HT1080 (cell line): Measurements from ENCODE around the gene ESRRA. TPM values are rescaled to one million over a fixed set of nuclear protein-coding genes. Genes with fewer than 3 reads are reported as not detected.

Experiments used
- DNase-seq: peaks from one replicate; pipeline ENCODE4 v3.0.0-alpha.2; 2015; ENCODE audit warnings: low read depth
- total RNA-seq: library from RNA; depleted of rRNA; stranded (reverse); fragments of >200 nt; shearing (Covaris generic); gene quantifications from 2 replicates; pipeline ENCODE4 v1.2.3, GENCODE V29; 2014

Gene ESRRA
- total RNA-seq, 1 experiment from 2014 or later, result 77.5 TPM

- DNase-seq, result no peak
Observed at GRCh38 chr11:64327375-64327774, 22.1 kb downstream of the ESRRA start.

DNA sequence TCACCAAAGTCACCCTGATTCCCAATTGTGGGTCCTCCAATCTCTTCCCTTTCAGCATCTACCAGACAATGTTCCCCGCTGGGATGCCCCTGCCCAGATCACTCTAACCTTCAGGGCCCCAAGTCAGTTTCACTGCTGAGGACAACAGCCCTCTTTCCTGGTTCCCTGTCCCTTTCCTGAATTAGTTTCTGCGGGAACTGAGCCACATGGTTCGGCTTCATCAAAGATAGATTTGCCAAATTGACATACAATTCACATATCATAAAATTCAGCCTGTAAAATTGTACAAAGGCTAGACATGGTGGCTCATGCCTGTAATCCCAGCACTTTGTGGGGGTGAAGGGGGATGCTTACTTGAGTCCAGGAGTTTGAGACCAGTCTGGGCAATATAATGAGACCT, 22.7 kb downstream of the ESRRA start:
- DNase-seq, result no peak

DNA sequence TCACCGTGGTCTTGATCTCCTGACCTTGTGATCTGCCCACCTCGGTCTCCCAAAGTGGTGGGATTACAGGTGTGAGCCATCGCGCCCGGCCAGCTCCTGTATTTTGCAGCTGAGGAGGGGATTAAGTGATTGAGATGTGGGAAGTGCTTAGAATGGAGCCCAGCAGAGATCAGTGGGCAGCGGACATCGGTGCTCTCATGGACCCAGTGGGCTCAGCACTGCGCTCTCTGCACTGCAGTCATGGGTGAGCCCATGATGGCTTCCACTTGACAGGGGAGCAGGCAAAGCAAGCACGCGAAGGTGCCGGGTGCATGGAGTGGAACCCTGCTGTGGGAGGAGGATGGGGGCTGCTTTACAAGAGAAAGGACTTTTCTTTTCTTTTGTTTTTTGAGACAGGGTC, 25.6 kb downstream of the ESRRA start:
- no peak for DNase-seq

- peak; percentile 90 for DNase-seq
Observed at GRCh38 chr11:64331569-64332371, 26.4 kb downstream of the ESRRA start.

GRCh38 chr11:64333556-64333955, 28.2 kb downstream of the ESRRA start:
- DNase-seq, result no peak

DNA sequence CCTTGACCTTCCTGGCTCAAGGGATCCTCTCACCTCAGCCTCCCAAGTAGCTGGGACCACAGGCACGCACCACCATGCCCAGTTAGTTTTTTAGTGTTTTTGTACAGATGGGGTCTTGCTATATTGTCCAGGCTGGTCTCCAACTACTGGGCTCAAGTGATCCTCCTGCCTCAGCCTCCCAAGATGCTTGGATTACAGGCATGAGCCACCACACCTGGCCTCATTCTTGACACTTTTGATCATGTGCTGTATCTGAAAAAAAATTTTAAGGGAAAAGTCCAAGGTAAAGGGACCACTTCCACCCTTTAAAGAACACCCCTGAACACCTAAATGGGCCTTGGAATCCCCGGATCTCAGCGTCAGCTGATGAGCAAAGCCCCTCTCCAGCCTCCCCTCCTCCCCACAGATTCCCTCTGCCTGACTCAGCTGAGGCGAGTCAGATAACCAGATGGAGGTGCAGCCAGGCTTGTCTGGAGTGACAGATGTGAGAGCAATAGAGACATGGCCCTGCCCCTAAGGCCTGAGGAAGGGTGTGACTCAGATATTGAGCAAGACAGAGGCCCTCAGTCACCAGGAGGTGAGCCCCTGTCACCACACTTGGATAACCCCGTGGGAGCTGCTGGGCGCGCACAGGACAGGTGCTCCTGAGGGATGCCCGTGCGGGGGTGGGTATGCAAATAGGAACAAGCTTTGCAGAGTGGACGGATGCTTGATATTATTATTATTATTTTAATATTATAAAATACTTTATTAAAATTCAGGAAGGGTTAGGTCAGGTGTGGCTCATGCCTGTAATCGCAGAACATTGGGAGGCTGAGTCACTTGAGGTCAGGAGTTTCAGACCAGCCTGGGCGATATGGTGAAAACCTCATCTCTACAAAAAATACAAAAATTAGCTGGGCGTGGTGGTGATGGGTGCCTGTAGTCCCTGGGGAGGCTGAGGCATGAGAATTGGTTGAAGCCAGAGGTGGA, 29.7 kb downstream of the ESRRA start:
- DNase-seq, result peak; percentile 98

GRCh38 chr11:64337538-64338249, 32.4 kb downstream of the ESRRA start:
- no peak for DNase-seq

- DNase-seq, result no peak
Observed at GRCh38 chr11:64338716-64339115, 33.4 kb downstream of the ESRRA start.

DNA sequence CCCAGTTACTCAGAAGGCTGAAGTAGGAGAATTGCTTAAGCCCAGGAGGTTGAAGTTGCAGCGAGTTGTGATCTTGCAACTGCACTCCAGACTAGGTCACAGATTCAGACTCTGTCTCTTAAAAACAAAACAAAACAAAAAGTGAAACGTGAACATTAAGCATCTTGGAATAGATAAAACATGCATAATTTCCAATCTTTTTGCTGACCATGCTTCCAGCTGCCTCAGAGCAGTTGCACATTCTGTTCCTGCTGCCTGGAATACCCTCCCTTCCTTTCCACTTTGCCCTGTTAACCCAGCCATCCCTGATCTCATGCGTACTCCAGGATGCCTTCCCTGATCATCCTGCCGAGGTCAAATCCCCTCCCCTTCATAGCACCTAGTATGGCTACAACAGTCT, 34.0 kb downstream of the ESRRA start:
- no peak for DNase-seq

- no peak for DNase-seq
Observed at GRCh38 chr11:64339754-64340408, 34.6 kb downstream of the ESRRA start, which contains the start of gene CCDC88B. Gene CCDC88B, plus strand, starts transcription at chr11:64340204. Its CDS starts 63 bp downstream, at chr11:64340267.

GRCh38 chr11:64340671-64341335, 35.5 kb downstream of the ESRRA start:
- DNase-seq, result no peak

DNA sequence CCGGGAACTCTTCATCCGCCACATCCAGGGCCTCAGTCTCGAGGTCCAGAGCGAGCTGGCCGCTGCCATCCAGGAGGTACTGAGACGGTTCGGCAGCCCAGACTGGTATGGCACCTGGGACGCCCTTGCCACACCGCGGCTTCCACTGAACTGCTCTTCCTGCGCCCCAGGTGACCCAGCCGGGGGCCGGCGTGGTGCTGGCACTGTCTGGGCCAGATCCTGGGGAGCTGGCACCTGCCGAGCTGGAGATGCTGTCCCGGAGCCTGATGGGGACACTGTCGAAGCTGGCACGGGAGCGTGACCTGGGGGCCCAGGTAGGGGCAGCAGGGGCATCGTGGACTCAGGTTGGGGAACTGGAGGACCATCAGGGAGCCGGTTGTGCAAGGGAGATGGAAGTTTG, 36.1 kb downstream of the ESRRA start:
- no peak for DNase-seq

DNA sequence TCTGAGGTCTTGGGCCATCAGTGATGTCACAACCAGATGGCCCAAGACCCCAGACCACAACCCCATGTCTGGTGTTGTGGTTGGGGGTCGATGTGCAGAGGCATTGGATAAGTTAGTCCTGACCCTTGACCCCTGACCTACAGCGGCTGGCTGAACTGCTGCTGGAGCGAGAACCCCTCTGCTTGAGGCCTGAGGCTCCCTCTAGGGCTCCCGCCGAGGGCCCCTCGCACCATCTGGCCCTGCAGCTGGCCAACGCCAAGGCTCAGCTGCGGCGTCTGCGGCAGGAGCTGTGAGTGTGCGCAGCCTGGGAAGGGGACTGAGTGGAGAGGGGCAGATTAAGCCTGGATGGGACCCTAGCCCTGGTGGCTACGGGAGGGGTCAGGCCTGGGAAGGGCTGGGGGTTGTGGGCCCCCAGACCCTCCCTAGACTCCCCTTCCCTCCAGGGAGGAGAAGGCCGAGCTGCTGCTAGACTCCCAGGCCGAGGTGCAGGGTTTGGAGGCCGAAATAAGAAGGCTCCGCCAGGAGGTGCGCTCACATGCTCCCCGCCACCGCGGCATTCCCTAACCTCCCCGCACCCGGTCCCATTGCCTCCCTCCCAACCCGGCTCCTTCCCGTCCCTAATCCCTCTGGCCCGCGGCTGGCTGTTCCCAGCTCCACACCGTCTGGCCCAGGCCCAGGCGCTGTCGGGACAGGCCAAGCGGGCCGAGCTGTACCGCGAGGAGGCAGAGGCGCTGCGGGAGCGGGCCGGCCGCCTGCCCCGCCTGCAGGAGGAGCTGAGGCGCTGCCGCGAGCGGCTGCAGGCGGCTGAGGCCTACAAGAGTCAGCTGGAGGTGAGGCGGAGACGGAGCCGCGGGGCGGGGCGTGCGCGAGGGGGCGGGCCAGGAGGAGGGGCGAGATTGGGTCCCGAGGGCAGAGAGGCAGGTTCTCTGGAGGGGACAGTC, 36.8 kb downstream of the ESRRA start:
- peak; percentile 72 for DNase-seq

- no peak for DNase-seq
Observed at GRCh38 chr11:64342869-64343745, 37.8 kb downstream of the ESRRA start.

- DNase-seq, result peak; percentile 27
Observed at GRCh38 chr11:64343767-64344559, 38.6 kb downstream of the ESRRA start.

DNA sequence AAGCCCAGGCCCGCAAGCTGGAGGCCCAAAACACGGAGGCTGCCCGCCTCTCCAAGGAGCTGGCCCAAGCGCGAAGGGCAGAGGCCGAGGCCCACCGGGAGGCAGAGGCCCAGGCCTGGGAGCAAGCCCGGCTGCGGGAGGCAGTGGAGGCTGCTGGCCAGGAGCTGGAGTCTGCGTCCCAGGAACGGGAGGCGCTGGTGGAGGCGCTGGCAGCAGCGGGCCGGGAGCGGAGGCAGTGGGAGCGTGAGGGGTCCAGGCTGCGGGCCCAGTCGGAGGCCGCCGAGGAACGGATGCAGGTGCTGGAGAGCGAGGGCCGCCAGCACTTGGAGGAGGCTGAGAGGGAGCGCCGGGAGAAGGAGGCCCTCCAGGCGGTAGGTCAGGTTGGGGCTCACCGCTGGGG, 39.5 kb downstream of the ESRRA start:
- DNase-seq, result no peak

GRCh38 chr11:64347193-64347867, 42.0 kb downstream of the ESRRA start:
- peak; percentile 35 for DNase-seq
